Dedifferentiated amniotic fluid mesenchymal stem cell (primary cell): Measurements from ENCODE around the gene TMCO6.
"Not testable (repeated sequence)": the region's sequence is repeated elsewhere in the genome, so short reads cannot be mapped to it uniquely, and the experiment has no call there.

ENCODE experiments used
- DNase-seq: peaks from one replicate; pipeline ENCODE4 v3.0.0-alpha.2; 2016; ENCODE audit errors: extremely low spot score

TMCO6 gene

GRCh38 chr5:140630292-140631035 lies 8.8 kb upstream of the TMCO6 start:
- DNase-seq, result no peak

GRCh38 chr5:140631036-140631417 lies 8.2 kb upstream of the TMCO6 start:
- DNase-seq, result no peak

- no peak for DNase-seq
Observed at GRCh38 chr5:140631831-140632365, 7.4 kb upstream of the TMCO6 start.

- DNase-seq, result no peak
Observed at GRCh38 chr5:140632366-140633020, 6.8 kb upstream of the TMCO6 start.

GRCh38 chr5:140633021-140633471 lies 6.2 kb upstream of the TMCO6 start, which contains the start of gene CD14:
CD14 (minus strand) TSS chr5:140633175; CDS start chr5:140633071, 104 bp downstream.
- no peak for DNase-seq

DNA sequence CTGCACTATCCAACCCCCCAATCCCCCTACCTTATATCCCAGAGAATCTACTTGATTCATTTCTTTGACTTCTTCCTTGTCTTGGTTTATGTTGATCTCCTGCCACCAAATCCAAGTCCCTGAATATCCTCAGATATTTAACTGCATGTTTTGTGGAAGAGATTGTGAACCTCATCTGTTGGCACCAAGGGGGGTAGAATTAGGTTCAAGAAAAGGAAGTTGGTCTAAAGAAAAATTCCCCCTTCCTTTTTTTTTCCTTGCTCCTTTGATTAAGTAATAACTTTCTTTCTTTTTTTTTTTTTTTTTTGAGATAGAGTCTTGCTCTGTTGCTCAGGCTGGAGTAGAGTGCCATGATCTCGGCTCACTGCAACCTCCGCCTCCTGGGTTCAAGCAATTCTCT lies 5.8 kb upstream of the TMCO6 start:
- DNase-seq, result no peak

DNA sequence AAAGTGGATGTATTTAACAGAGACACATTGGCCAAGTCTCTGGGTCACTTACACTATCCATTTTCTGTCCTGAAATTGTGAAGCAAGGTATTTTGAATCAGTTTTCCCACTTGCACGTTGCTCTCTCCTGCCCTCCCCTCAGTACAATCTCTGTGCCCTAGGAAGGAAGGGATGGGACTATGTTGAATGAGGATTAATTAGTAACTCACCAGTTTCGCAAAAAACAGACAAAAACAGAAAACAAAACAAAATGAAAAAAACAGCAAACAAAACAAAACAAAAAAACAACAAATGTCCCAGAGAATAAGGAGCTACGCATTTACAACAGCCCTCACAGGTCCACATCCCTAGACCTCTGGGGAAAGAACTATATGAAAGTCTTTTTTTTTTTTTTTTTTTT lies 5.1 kb upstream of the TMCO6 start:
- DNase-seq, result no peak

GRCh38 chr5:140635291-140636257 lies 3.7 kb upstream of the TMCO6 start:
- DNase-seq, result no peak

- DNase-seq, result no peak
Observed at GRCh38 chr5:140637371-140638100, 1.7 kb upstream of the TMCO6 start.

GRCh38 chr5:140638898-140639147 lies 428 bp upstream of the TMCO6 start:
- not testable (repeated sequence) for DNase-seq

GRCh38 chr5:140641716-140642115 lies 2.5 kb downstream of the TMCO6 start:
- DNase-seq, result no peak

- no peak for DNase-seq
Observed at GRCh38 chr5:140642718-140643117, 3.5 kb downstream of the TMCO6 start.

DNA sequence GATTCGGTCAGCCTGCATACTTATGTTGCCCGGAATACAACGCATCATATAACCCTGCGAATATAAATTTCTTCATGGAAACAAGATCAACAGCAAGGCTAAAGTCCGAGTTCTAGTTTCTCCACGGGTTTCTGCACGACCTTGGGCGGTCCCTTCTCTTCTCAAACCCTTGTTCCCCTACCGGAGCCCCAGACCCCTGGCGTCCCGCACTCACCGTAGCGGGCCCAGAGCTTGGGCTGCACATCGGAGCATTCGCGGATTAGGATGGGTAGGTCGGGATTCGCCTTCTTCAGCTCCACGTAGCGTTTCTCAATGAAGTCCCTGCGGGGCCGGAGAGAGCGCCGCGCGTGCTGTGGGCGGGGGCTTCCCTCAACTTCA lies 7.8 kb downstream of the TMCO6 start:
- no peak for DNase-seq

DNA sequence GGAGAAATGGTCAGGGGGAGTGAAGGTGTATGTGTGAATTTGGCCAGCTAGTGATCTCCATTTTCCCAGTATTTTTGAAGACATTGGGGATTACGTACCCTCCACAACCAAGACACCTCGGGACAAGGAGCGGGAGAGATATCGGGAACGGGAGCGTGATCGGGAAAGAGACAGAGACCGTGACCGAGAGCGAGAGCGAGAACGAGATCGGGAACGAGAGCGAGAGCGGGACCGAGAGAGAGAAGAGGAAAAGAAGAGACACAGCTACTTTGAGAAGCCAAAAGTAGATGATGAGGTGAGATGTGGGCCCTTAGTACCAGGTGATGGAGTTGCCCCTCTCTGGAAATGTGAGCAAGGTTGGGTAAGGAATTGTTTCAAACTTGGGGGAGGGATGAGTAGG lies 19.6 kb downstream of the TMCO6 start:
- no peak for DNase-seq

GRCh38 chr5:140660371-140660770 lies 21.1 kb downstream of the TMCO6 start:
- not testable (repeated sequence) for DNase-seq

DNA sequence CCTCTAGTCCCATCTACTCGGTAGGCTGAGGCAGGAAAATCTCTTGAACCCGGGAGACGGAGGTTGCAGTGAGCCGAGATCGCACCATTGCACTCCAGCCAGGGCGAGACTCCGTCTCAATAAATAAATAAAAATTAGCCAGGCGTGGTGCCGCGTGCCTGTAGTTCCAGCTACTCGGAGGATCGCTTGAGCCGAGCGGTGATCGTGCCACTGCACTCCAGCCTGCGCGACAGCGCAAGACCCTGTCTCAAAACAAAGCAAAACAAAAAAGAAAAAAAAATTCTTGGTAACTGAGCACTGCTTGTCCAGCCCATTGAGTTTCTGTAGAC lies 24.7 kb downstream of the TMCO6 start:
- DNase-seq, result no peak

GRCh38 chr5:140664359-140665119 lies 25.3 kb downstream of the TMCO6 start, which contains the start of gene WDR55:
WDR55 (plus strand) TSS chr5:140664904; CDS start chr5:140664913, 9 bp downstream.
- DNase-seq, result peak; percentile 93

DNA sequence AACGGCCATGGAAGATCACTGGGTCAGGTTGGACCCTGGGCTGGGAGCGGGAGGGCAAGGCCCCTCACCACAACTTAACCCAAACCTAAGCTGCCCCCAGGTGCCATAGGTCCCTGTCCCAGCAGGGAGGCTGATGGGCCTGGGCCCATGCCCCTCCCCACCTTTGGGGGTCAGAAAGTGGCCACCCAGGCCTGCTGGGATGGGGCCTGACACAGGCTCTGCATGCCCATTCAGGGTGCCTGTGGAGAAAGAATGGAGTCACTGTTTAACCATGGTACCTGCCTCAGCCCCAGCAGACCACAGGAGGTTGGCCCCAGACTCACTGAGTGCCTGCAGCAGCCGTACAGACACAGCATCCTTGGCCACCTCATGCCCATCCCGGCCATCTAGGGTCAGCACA lies 31.8 kb downstream of the TMCO6 start:
- DNase-seq, result not testable (repeated sequence)

DNA sequence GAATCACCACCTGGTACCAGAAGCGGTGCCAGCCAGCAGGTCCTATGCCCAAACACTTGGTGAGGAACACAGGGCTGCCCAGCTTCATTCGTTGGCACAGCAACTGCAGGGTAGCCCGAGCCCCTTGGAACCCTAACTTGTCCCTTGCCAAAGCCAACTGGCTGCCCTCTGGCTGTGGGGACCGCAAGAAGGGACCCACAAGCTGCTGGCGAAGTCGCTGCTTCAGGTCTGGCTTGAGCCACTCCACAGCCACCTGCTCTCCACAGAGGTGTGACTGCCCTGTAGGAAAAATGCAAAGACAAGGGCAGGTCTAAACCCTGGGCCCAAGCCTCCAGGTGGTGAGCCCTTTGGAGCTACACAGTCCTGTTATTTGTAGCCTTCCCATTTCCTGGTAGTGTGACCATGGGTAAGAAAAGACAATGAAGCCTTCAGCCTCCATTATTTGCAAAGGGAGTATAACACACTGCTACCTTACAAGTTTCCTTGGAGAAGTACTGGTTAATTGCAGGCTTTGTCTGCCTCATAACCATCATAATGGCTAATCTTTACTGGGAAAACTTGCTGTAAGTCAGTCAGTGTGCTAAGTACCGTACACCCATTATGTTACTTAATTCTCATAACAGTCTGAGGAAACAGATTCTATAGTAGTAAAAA lies 32.3 kb downstream of the TMCO6 start:
- no peak for DNase-seq

DNA sequence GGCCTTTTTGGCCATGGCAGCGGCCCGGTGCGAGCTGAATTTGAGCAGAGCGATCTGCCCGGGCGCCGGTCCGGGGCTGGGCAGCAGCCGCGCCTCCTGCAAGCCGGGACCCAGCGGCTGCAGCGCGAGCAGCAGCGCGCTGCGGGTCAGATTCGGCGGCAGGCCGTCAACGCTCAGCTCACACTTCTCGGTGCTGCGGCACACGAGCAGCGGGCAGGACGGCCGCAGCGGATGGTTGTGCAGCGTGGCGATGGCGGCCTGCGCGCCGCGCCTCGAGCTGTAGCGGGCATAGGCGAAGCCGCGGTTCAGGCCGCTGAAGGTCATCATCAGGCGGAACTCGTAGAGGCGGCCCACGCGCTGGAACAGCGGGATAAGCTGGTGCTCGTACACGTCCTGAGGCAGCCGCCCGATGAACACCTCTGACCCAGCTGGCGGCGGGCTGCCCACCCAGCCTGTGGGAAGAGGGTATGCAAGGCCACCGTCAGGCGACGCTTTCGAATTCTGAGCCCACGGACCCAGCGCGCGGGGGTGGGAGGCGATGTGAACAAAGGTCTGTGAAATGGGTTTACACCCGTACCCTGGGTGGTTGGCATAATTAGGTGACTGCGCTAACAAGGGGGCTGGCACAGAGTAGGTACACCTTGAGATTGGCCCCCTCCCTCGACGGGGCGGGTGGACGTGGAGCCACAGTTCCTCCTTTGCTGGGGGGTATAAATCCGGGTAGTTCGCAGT lies 33.4 kb downstream of the TMCO6 start:
- DNase-seq, result no peak
